H1 (cell line): ENCODE measurements around the gene OSBP2. TPM values are rescaled to one million over a fixed set of nuclear protein-coding genes. Genes with fewer than 3 reads are reported as not detected.
A peak's percentile ranks its signal among the peaks of the same experiment; 100 is the strongest.

ENCODE experiments used
- ATF2 ChIP-seq: IDR thresholded peaks from 2 replicates; pipeline ENCODE4 v1.6.1; 2012; ENCODE audit warnings: low read length, inconsistent platforms
- BACH1 ChIP-seq: IDR thresholded peaks from 2 replicates; pipeline ENCODE4 v1.6.1; 2012; ENCODE audit warnings: low read length, improper control_type of control experiment
- BCL11A ChIP-seq, 2 experiments: IDR thresholded peaks; one replicate each; pipeline ENCODE4 v1.6.1; 2011; ENCODE audit warnings: low read depth in 2 of 2, low read length in 2 of 2, mild to moderate bottlenecking in 2 of 2
- EP300 ChIP-seq, 2 experiments: IDR thresholded peaks; 1 replicate in 1 of 2; 2 replicates in 1 of 2; pipeline ENCODE4 v1.6.1; 2011 to 2012; ENCODE audit warnings: low read depth in 2 of 2, low read length in 2 of 2, mild to moderate bottlenecking in 2 of 2, borderline replicate concordance in 1 of 2, inconsistent platforms in 1 of 2, moderate library complexity in 1 of 2
- GTF2F1 ChIP-seq: IDR thresholded peaks from 2 replicates; pipeline ENCODE4 v1.6.1; 2012; ENCODE audit warnings: low read depth, low read length, improper control_type of control experiment, borderline replicate concordance
- MAX ChIP-seq: IDR thresholded peaks from 2 replicates; pipeline ENCODE4 v1.6.1; 2012; ENCODE audit warnings: inconsistent platforms
- NANOG ChIP-seq: IDR thresholded peaks from 2 replicates; pipeline ENCODE4 v1.6.1; 2011; ENCODE audit warnings: low read length, low read depth, mild to moderate bottlenecking, inconsistent platforms; ENCODE audit not compliant: insufficient read depth, poor library complexity, severe bottlenecking
- PHF8 ChIP-seq: fragments of 200-600 bp; sonication (generic); conservative IDR thresholded peaks from 2 replicates; pipeline ENCODE4 v1.7.1; 2012; ENCODE audit warnings: low read depth, mild to moderate bottlenecking, inconsistent platforms, low read length, moderate library complexity
- POLR2A ChIP-seq, 2 experiments: IDR thresholded peaks; 1 replicate in 1 of 2; 2 replicates in 1 of 2; pipeline ENCODE4 v1.6.1; 2011; ENCODE audit warnings: low read depth in 2 of 2, low read length in 2 of 2, mild to moderate bottlenecking in 2 of 2; ENCODE audit errors: control extremely low read depth in 1 of 2
- RXRA ChIP-seq: IDR thresholded peaks from 2 replicates; pipeline ENCODE4 v1.6.1; 2011; ENCODE audit warnings: low read depth, mild to moderate bottlenecking, low read length, moderate library complexity; ENCODE audit not compliant: insufficient read depth
- SIN3A ChIP-seq, 2 experiments: IDR thresholded peaks in 1 of 2; conservative IDR thresholded peaks in 1 of 2; 2 replicates each; pipeline ENCODE4 v1.6.1; 2011 to 2012; ENCODE audit warnings: low read length in 2 of 2, improper control_type of control experiment in 1 of 2, low read depth in 1 of 2, mild to moderate bottlenecking in 1 of 2
- SP2 ChIP-seq: IDR thresholded peaks from 2 replicates; pipeline ENCODE4 v1.6.1; 2012; ENCODE audit warnings: mild to moderate bottlenecking, low read length, inconsistent platforms
- TAF1 ChIP-seq: IDR thresholded peaks from 2 replicates; pipeline ENCODE4 v1.6.1; 2011; ENCODE audit warnings: mild to moderate bottlenecking, low read depth, low read length
- TAF7 ChIP-seq: optimal IDR thresholded peaks from 2 replicates; pipeline ENCODE3; 2011; ENCODE audit warnings: low read depth, mild to moderate bottlenecking, inconsistent platforms, low read length, moderate library complexity, borderline replicate concordance
- polyA plus RNA-seq, 7 experiments: library from polyadenylated mRNA; depleted of rRNA in 3 of 7; stranded (reverse) in 5 of 7; unstranded in 2 of 7; fragments of >200 nt in 5 of 7; fragments of 200-250 nt in 2 of 7; gene quantifications; 1 replicate in 5 of 7; 2 replicates in 1 of 7; 4 replicates in 1 of 7; pipeline versions ENCODE4 v1.2.1 to v1.2.3, GENCODE V29; 2011 to 2013; ENCODE audit warnings: missing spikeins in 2 of 7, mixed read lengths in 2 of 7
- total RNA-seq: library from RNA; stranded (reverse); fragmentation: NEBNext Ultra II Directional; extraction: Animal tissue kit (Norgen Biotek cat#: 25700); gene quantifications from 2 replicates; pipeline ENCODE4 v1.2.1, GENCODE V29; 2021
- TF ChIP-seq, protein P1 (sequence below), 3 experiments: IDR thresholded peaks; 1 replicate in 2 of 3; 2 replicates in 1 of 3; pipeline versions ENCODE4 v1.5.1 to v1.6.1; 2011; ENCODE audit warnings: low read length in 3 of 3, mild to moderate bottlenecking in 3 of 3, inconsistent platforms in 2 of 3, low read depth in 1 of 3, moderate library complexity in 1 of 3; ENCODE audit not compliant: insufficient read depth in 1 of 3; ENCODE audit errors: control extremely low read depth in 1 of 3
- TF ChIP-seq, protein P2 (sequence below): IDR thresholded peaks from 2 replicates; pipeline ENCODE4 v1.6.1; 2011; ENCODE audit warnings: low read length, improper control_type of control experiment

The OSBP2 gene
- total and polyA plus RNA-seq, 2 of the 8 experiments (the other 6 are each of a cell fraction or from before 2014, with no cell fraction given) = 3.4 to 3.7 TPM

DNA sequence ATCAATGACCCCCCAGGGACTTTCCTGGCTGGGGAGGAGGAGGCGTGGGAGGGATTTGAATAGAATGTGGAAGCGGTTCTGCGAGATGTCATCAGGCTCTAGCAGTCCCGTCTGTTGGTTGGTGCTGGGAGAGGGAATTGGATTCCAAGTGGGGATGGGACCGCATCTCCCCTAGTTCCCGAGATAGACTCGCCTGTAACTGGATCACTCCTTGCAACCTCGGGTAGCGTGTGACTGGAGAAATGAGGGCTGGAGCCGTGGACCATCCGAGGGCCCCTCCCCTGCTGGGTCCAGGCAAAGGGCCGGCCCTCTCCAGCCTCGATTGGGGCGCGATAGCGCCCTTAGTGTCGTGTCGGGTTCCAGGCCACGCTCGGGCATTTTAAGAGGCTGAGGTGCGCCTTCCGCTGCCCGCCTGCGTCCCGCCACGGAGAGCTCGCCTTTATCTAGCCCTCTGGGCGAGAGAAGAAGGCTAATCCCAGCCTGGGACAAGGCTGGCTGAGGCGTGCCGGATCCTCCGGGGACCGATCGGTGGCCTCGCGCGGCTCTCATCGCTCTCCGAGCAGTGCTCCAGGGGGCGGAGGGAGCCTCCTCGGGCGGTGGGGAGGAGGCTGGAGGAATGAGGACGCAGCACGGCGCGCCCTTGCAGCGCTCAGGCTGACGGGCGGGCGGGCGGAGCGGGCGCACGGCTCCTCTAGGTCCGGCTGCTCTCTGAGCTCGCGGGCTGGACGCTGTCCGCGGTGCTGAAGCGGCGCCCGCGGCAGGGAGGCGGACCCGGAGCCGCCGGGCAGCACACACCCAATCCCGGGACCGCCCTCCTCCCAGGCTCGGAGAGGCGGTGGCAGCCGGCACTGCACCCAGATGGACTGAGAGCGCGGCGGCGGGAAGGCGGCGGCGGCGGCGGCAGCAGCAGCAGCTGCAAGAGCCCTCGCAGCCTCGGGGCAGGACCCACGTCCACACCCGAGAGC is 107.8 kb downstream of the OSBP2 start (continued):
- TF ChIP-seq MAX (peak; percentile 80), TAF7 (peak; percentile 78), NANOG (no peak), EP300 (IDR thresholded peaks at IDR 0.05; ENCODE audit: borderline replicate concordance in 1 of 2, low read depth in 2 of 2, low read length in 2 of 2) (peak in 1 of 2 experiments; percentile 77; a peak in 1 of 3 replicates), GTF2F1 (no peak), BACH1 (no peak), SP2 (no peak), POLR2A (IDR thresholded peaks at IDR 0.05; ENCODE audit: control extremely low read depth in 1 of 2, low read depth in 2 of 2, low read length in 2 of 2) (no peak), SIN3A (conservative IDR thresholded peaks at IDR 0.05 in 1 of 2, IDR thresholded peaks at IDR 0.05 in 1 of 2; ENCODE audit: low read depth in 1 of 2, low read length in 2 of 2) (peak; percentile 97), ATF2 (no peak), TAF1 (0 out of 2 replicates have a peak, but pooled peaks have one; percentile 31), PHF8 (no peak), BCL11A (IDR thresholded peaks at IDR 0.05; ENCODE audit: low read depth in 2 of 2, low read length in 2 of 2) (no peak), RXRA (no peak)
- TF ChIP-seq, protein P1, sequence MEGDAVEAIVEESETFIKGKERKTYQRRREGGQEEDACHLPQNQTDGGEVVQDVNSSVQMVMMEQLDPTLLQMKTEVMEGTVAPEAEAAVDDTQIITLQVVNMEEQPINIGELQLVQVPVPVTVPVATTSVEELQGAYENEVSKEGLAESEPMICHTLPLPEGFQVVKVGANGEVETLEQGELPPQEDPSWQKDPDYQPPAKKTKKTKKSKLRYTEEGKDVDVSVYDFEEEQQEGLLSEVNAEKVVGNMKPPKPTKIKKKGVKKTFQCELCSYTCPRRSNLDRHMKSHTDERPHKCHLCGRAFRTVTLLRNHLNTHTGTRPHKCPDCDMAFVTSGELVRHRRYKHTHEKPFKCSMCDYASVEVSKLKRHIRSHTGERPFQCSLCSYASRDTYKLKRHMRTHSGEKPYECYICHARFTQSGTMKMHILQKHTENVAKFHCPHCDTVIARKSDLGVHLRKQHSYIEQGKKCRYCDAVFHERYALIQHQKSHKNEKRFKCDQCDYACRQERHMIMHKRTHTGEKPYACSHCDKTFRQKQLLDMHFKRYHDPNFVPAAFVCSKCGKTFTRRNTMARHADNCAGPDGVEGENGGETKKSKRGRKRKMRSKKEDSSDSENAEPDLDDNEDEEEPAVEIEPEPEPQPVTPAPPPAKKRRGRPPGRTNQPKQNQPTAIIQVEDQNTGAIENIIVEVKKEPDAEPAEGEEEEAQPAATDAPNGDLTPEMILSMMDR (IDR thresholded peaks at IDR 0.05; ENCODE audit: control extremely low read depth in 1 of 3, insufficient read depth in 1 of 3, low read depth in 1 of 3, low read length in 3 of 3) = peak in 2 of 3 experiments; percentile 17 to 23; a peak in 2 of 4 replicates
- TF ChIP-seq, protein P2, sequence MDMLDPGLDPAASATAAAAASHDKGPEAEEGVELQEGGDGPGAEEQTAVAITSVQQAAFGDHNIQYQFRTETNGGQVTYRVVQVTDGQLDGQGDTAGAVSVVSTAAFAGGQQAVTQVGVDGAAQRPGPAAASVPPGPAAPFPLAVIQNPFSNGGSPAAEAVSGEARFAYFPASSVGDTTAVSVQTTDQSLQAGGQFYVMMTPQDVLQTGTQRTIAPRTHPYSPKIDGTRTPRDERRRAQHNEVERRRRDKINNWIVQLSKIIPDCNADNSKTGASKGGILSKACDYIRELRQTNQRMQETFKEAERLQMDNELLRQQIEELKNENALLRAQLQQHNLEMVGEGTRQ = no peak
